Osteoblast (primary cell): ENCODE data around the gene TSPAN4. TPM values are rescaled to one million over a fixed set of nuclear protein-coding genes. Genes with fewer than 3 reads are reported as not detected.

ENCODE experiments used
- DNase-seq: peaks from one replicate; pipeline ENCODE4 v3.0.0; 2011; ENCODE audit warnings: low spot score, mixed read lengths; ENCODE audit not compliant: insufficient read length; ENCODE audit errors: missing footprints
- H2AFZ ChIP-seq: 2 replicates; pipeline ENCODE4 v1.6.0; 2011; ENCODE audit warnings: mild to moderate bottlenecking, low read length
- H3K27ac ChIP-seq: 2 replicates; pipeline ENCODE4 v1.5.1; 2011; ENCODE audit warnings: mild to moderate bottlenecking, low read depth, low read length, moderate library complexity
- H3K27me3 ChIP-seq: 2 replicates; pipeline ENCODE4 v1.6.0; 2012; ENCODE audit warnings: mild to moderate bottlenecking, control low read depth, inconsistent platforms, low read length, moderate library complexity; ENCODE audit not compliant: insufficient read depth
- H3K36me3 ChIP-seq: 2 replicates; pipeline ENCODE4 v1.5.1; 2011; ENCODE audit warnings: mild to moderate bottlenecking, low read length, control low read depth, moderate library complexity; ENCODE audit not compliant: insufficient read depth
- H3K4me1 ChIP-seq: 2 replicates; pipeline ENCODE4 v1.5.1; 2011; ENCODE audit warnings: mild to moderate bottlenecking, low read length, control low read depth, moderate library complexity; ENCODE audit not compliant: insufficient read depth
- H3K4me2 ChIP-seq: 2 replicates; pipeline ENCODE4 v1.6.0; 2011; ENCODE audit warnings: mild to moderate bottlenecking, low read length; ENCODE audit not compliant: insufficient read depth
- H3K4me3 ChIP-seq: fragments of 200-600 bp; sonication (generic); 3 replicates; pipeline ENCODE4 v1.5.1; 2012; ENCODE audit warnings: mild to moderate bottlenecking, low read length, inconsistent platforms; ENCODE audit not compliant: insufficient read depth
- H3K79me2 ChIP-seq: 2 replicates; pipeline ENCODE4 v1.6.0; 2012; ENCODE audit warnings: mild to moderate bottlenecking, low read length, control low read depth, inconsistent platforms; ENCODE audit not compliant: insufficient read depth
- H3K9me3 ChIP-seq: 2 replicates; pipeline ENCODE4 v1.5.1; 2011; ENCODE audit warnings: low read depth, low read length, control low read depth
- H4K20me1 ChIP-seq: 2 replicates; pipeline ENCODE4 v1.6.0; 2012; ENCODE audit warnings: mild to moderate bottlenecking, low read length, control low read depth; ENCODE audit not compliant: insufficient read depth
- CTCF ChIP-seq: IDR thresholded peaks from 2 replicates; pipeline ENCODE4 v1.5.1; 2011; ENCODE audit warnings: mild to moderate bottlenecking, low read depth, low read length, moderate library complexity; ENCODE audit errors: extremely low read depth
- total RNA-seq: library from RNA; depleted of rRNA; stranded (reverse); fragments of >200 nt; gene quantifications from 2 replicates; pipeline ENCODE4 v1.2.3, GENCODE V29; 2012

The TSPAN4 gene
- total RNA-seq, 1 donor = 168 TPM

DNA sequence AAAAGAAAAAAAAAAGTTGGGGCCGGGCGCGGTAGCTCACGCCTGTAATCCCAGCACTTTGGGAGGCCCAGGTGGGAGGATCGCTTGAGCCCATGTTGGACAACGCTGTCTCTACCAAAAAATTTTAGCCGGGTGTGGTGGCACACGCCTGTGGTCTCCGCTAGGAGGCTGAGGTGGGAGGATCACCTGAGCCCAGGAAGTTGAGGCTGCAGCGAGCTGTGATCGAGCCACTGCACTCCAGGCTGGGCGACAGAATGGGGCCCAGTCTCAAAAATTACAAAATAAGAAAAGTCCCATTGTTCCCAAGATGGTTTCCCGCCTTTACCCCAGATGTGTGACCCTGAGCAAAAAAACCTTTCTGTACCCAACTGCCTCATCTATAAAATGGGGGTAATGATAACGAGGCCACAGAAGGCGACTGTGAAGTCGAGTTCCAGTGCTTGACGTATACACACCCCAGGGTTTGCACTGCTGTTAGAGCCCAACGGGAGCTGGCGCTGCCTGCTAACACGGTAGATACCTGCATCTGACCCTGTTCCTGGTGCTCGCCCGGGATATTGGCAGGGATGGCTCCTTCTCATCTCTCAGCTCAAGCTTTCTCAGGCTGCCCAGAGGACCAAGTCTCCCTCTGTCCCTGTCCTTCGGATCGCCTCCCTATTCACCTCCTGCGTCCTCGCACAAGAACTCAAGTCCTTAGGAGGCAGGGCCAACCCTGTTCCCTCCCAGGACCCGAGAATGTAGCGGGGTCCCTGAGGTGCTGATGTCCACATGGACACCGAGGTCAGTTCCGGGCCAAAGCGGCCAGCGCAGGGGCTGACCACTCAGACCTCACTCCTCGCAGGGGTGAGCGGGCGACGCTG, 34.0 kb upstream of the TSPAN4 start:
- H3K4me1 ChIP-seq = peaks cover 36% of the 10 kb centered on the region
- H3K9me3 ChIP-seq = no peaks in the 10 kb centered on the region
- peaks cover 43% of the 10 kb centered on the region for H3K79me2 ChIP-seq
- H3K36me3 ChIP-seq = peaks cover 27% of the 10 kb centered on the region
- no peaks in the 10 kb centered on the region for H3K27me3 ChIP-seq
- TF ChIP-seq CTCF = no peak
- peak overlapping the region; percentile 97 for H2AFZ ChIP-seq
- DNase-seq = peak; percentile 94
- H3K4me3 ChIP-seq = peak overlapping the region; percentile 82
- peak overlapping the region; percentile 99 for H3K27ac ChIP-seq
- H3K4me2 ChIP-seq = peak overlapping the region; percentile 98
- H4K20me1 ChIP-seq = peaks cover 30% of the 10 kb centered on the region

- no peaks in the 10 kb centered on the region for H3K9me3 ChIP-seq
- peaks cover 28% of the 10 kb centered on the region for H3K4me1 ChIP-seq
- DNase-seq = peak; percentile 100
- no peak for TF ChIP-seq CTCF
- H2AFZ ChIP-seq = peak within 1 kb of the TSS; percentile 97
- H3K4me3 ChIP-seq = peak within 1 kb of the TSS; percentile 82
- peak within 1 kb of the TSS; percentile 99 for H3K27ac ChIP-seq
- peaks cover 30% of the 10 kb centered on the region for H3K36me3 ChIP-seq
- peak within 1 kb of the TSS; percentile 98 for H3K4me2 ChIP-seq
- peaks cover 30% of the 10 kb centered on the region for H4K20me1 ChIP-seq
- H3K27me3 ChIP-seq = no peaks in the 10 kb centered on the region
- H3K79me2 ChIP-seq = peaks cover 37% of the 10 kb centered on the region
Measured at GRCh38 chr11:809287-810039, 33.2 kb upstream of the TSPAN4 start, which contains the start of gene RPLP2. TSS of gene RPLP2 (plus strand) at chr11:809967. CDS start at chr11:810235, 268 bp downstream.

- no peaks in the 10 kb centered on the region for H3K27me3 ChIP-seq
- peaks cover 24% of the 10 kb centered on the region for H3K4me1 ChIP-seq
- peaks cover 37% of the 10 kb centered on the region for H3K79me2 ChIP-seq
- H3K4me3 ChIP-seq = peak overlapping the region; percentile 82
- DNase-seq = no peak
- peak overlapping the region; percentile 95 for H3K4me2 ChIP-seq
- H2AFZ ChIP-seq = no peak overlapping the region
- TF ChIP-seq CTCF = no peak
- peaks cover 30% of the 10 kb centered on the region for H4K20me1 ChIP-seq
- no peaks in the 10 kb centered on the region for H3K9me3 ChIP-seq
- H3K36me3 ChIP-seq = peaks cover 30% of the 10 kb centered on the region
- H3K27ac ChIP-seq = peak overlapping the region; percentile 99
Measured at GRCh38 chr11:810040-810567, 32.5 kb upstream of the TSPAN4 start.
